ENCODE data around the gene OMP. TPM values are rescaled to one million over a fixed set of nuclear protein-coding genes. Genes with fewer than 3 reads are reported as not detected.

OMP gene
- total RNA-seq, 1 experiment from 2014 or later = 1.4 TPM

DNA sequence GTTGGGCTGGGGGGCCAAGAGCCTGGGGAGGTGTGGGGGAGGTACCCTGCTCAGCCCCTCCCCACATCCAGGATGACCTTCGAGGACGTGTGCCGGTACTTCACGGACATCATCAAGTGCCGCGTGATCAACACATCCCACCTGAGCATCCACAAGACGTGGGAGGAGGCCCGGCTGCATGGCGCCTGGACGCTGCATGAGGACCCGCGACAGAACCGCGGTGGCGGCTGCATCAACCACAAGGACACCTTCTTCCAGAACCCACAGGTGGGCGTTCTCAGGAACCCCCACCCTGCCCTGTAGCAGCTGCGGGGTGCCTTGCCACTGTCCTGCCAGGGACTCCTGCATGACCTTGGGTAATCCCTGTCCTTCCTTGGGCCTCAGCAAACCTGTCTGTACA, 15.4 kb downstream of the OMP start:
- Histone ChIP-seq H3K4me3 (no peak overlapping the region), H4K20me1 (ENCODE audit: insufficient read depth) (no peaks in the 10 kb centered on the region; the same call in 1 of the 2 replicates), H3K79me2 (ENCODE audit: low read depth) (no peaks in the 10 kb centered on the region), H3F3A (ENCODE audit: insufficient read depth, low read depth) (no peaks in the 10 kb centered on the region), H3K27me3 (ENCODE audit: insufficient read depth, low read depth) (no peaks in the 10 kb centered on the region), H3K9me2 (ENCODE audit: insufficient read depth) (no peaks in the 10 kb centered on the region), H3K36me3 (ENCODE audit: low read depth) (no peaks in the 10 kb centered on the region), H3K4me2 (no peak overlapping the region), H2AFZ (no peak overlapping the region), H3K9me3 (ENCODE audit: insufficient read depth, low read depth) (no peaks in the 10 kb centered on the region), H3K27ac (no peak overlapping the region), H3K4me1 (replicated peaks; ENCODE audit: insufficient read depth) (peaks cover 3% of the 10 kb centered on the region; the same call in 1 of the 2 replicates)
- ChIA-PET CTCF (no interaction called here), POLR2A (ENCODE audit: unreplicated experiment) (no interaction called here)
- no peak for DNase-seq
- no TSS peak for BruUV-seq (replicated peaks)
- TF ChIP-seq EZH2 (IDR thresholded peaks at IDR 0.05; ENCODE audit: low read depth) = no peak
- TF ChIP-seq, protein P1, sequence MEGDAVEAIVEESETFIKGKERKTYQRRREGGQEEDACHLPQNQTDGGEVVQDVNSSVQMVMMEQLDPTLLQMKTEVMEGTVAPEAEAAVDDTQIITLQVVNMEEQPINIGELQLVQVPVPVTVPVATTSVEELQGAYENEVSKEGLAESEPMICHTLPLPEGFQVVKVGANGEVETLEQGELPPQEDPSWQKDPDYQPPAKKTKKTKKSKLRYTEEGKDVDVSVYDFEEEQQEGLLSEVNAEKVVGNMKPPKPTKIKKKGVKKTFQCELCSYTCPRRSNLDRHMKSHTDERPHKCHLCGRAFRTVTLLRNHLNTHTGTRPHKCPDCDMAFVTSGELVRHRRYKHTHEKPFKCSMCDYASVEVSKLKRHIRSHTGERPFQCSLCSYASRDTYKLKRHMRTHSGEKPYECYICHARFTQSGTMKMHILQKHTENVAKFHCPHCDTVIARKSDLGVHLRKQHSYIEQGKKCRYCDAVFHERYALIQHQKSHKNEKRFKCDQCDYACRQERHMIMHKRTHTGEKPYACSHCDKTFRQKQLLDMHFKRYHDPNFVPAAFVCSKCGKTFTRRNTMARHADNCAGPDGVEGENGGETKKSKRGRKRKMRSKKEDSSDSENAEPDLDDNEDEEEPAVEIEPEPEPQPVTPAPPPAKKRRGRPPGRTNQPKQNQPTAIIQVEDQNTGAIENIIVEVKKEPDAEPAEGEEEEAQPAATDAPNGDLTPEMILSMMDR (conservative IDR thresholded peaks at IDR 0.05) = no peak
- intact Hi-C loops (cut with micrococcal nuclease; ENCODE audit: unreplicated experiment) = no loop called here

DNA sequence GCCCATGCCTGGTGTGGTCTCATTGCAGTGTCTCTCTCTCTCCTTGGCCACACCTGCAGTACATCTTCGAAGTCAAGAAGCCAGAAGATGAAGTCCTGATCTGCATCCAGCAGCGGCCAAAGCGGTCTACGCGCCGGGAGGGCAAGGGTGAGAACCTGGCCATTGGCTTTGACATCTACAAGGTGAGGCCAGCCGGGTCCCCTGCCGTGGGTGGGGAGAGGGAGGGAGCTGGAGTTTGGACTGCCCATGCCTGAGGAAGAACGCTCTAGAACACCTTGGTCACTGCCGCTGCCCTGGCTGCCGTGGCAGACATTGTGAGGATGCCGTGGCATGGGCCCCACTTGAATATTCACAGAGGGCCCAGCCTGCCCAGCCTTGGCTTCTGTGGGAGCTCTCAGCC, 16.3 kb downstream of the OMP start:
- Histone ChIP-seq H3K27ac (no peak overlapping the region), H3K4me1 (replicated peaks; ENCODE audit: insufficient read depth) (no peaks in the 10 kb centered on the region), H3F3A (ENCODE audit: insufficient read depth, low read depth) (no peaks in the 10 kb centered on the region), H4K20me1 (ENCODE audit: insufficient read depth) (no peaks in the 10 kb centered on the region; the same call in 1 of the 2 replicates), H3K9me2 (ENCODE audit: insufficient read depth) (no peaks in the 10 kb centered on the region), H3K79me2 (ENCODE audit: low read depth) (no peaks in the 10 kb centered on the region), H3K9me3 (ENCODE audit: insufficient read depth, low read depth) (no peaks in the 10 kb centered on the region), H3K27me3 (ENCODE audit: insufficient read depth, low read depth) (no peaks in the 10 kb centered on the region), H3K36me3 (ENCODE audit: low read depth) (no peaks in the 10 kb centered on the region), H3K4me2 (no peak overlapping the region), H2AFZ (no peak overlapping the region), H3K4me3 (no peak overlapping the region)
- intact Hi-C loops (cut with micrococcal nuclease; ENCODE audit: unreplicated experiment) = no loop called here
- TF ChIP-seq EZH2 (IDR thresholded peaks at IDR 0.05; ENCODE audit: low read depth) = no peak
- TF ChIP-seq, protein P1 (conservative IDR thresholded peaks at IDR 0.05) = no peak
- ChIA-PET CTCF (no interaction called here), POLR2A (ENCODE audit: unreplicated experiment) (no interaction called here)
- DNase-seq = no peak
- no TSS peak for BruUV-seq (replicated peaks)

DNA sequence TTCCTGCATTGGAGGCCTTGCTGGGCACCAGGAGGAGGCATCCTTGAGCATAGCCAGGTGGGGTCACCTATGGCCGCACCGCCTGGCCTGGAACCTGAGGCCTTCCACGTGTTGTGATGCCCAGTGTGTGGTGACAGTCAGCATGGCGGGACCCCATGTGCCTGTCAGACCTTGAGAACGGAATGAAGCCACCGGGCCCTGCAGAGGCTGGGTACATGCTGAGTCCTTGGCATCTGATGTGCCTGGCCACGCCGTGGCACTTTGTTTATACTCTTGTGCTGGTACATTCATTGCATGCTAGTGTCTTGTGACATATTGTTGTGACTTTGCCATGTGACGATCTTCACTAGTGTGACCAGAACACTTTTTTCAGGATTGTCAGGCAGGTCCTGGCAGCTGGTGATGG, 16.9 kb downstream of the OMP start:
- POLR2A ChIA-PET (ENCODE audit: unreplicated experiment) = no interaction called here
- H3K79me2 ChIP-seq (ENCODE audit: low read depth) = no peaks in the 10 kb centered on the region
- no TSS peak for BruUV-seq (replicated peaks)
- CTCF ChIA-PET = no interaction called here
- H3K4me1 ChIP-seq (replicated peaks; ENCODE audit: insufficient read depth) = no peaks in the 10 kb centered on the region
- no peaks in the 10 kb centered on the region for H3K36me3 ChIP-seq (ENCODE audit: low read depth)
- no peaks in the 10 kb centered on the region for H3F3A ChIP-seq (ENCODE audit: insufficient read depth, low read depth)
- no peaks in the 10 kb centered on the region; the same call in 1 of the 2 replicates for H4K20me1 ChIP-seq (ENCODE audit: insufficient read depth)
- no peaks in the 10 kb centered on the region for H3K9me2 ChIP-seq (ENCODE audit: insufficient read depth)
- TF ChIP-seq EZH2 (IDR thresholded peaks at IDR 0.05; ENCODE audit: low read depth) = no peak
- TF ChIP-seq, protein P1 (conservative IDR thresholded peaks at IDR 0.05) = no peak
- H3K9me3 ChIP-seq (ENCODE audit: insufficient read depth, low read depth) = no peaks in the 10 kb centered on the region
- no peak overlapping the region for H3K27ac ChIP-seq
- H3K4me3 ChIP-seq = no peak overlapping the region
- no peak overlapping the region for H3K4me2 ChIP-seq
- no peak overlapping the region for H2AFZ ChIP-seq
- intact Hi-C loops (cut with micrococcal nuclease; ENCODE audit: unreplicated experiment) = no loop called here
- DNase-seq = no peak
- no peaks in the 10 kb centered on the region for H3K27me3 ChIP-seq (ENCODE audit: insufficient read depth, low read depth)

All from PC-9 (cell line).